Testis (tissue), 3 donors: ENCODE measurements around the gene SMIM24. TPM values are rescaled to one million over a fixed set of nuclear protein-coding genes. Genes with fewer than 3 reads are reported as not detected.

ENCODE experiments used
- DNase-seq: peaks from one replicate; pipeline ENCODE4 v3.0.0-alpha.2; 2019
- H3K27ac ChIP-seq, 2 donors: fragments of 200-600 bp; sonication (generic); one replicate each; pipeline ENCODE4 v1.5.1; 2019
- H3K27me3 ChIP-seq: fragments of 200-600 bp; sonication (generic); one replicate; pipeline ENCODE4 v1.5.1; 2019
- H3K36me3 ChIP-seq: fragments of 200-600 bp; sonication (generic); one replicate; pipeline ENCODE4 v1.5.1; 2017; ENCODE audit warnings: low read depth; ENCODE audit errors: missing control alignments
- H3K4me1 ChIP-seq: fragments of 200-600 bp; sonication (generic); one replicate; pipeline ENCODE4 v1.5.1; 2019
- H3K4me3 ChIP-seq, 2 donors: fragments of 200-600 bp; sonication (generic); one replicate each; pipeline ENCODE4 v1.5.1; 2017 to 2019
- H3K9me3 ChIP-seq: fragments of 200-600 bp; sonication (generic); one replicate; pipeline ENCODE4 v1.5.1; 2017
- POLR2A ChIP-seq: fragments of 450-650 bp; IDR thresholded peaks from one replicate; pipeline ENCODE4 v1.6.1; 2017; ENCODE audit warnings: antibody characterized with exemption, mild to moderate bottlenecking, moderate library complexity
- WGBS, 2 donors: methylation state at CpG; one replicate each; pipeline ENCODE4 v1.1.5; 2018; 5-methylcytosine and 5-hydroxymethylcytosine counted together
- intact Hi-C: fragments of 100-400 bp; cut with DNase I; formaldehyde crosslinking; loops from one replicate; pipeline ENCODE4 v1.15.1; 2023; ENCODE audit warnings: low total_unique reads
- polyA plus RNA-seq: library from polyadenylated mRNA; stranded (reverse); fragments of 350-450 nt; fragmentation: Illumina TruSeq; extraction: RNeasy Lipid Tissue Mini Kit (QIAGEN cat#74804); gene quantifications from one replicate; pipeline ENCODE4 v1.2.3, GENCODE V29; 2014; ENCODE audit warnings: low read depth, low replicate concordance; ENCODE audit not compliant: insufficient read depth
- total RNA-seq, 2 donors: library from RNA; depleted of rRNA; stranded (reverse); fragments of >200 nt; gene quantifications; one replicate each; pipeline ENCODE4 v1.2.3, GENCODE V29; 2016
- TF ChIP-seq, protein P1 (sequence below), 3 experiments: fragments of 450-650 bp in 2 of 3; fragments of 200-600 bp in 1 of 3; sonication (generic) in 1 of 3; IDR thresholded peaks; one replicate each; pipeline ENCODE4 v1.5.1; 2016 to 2019; ENCODE audit warnings: antibody characterized with exemption in 3 of 3, mild to moderate bottlenecking in 2 of 3, moderate library complexity in 1 of 3

The SMIM24 gene
- total and polyA plus RNA-seq, 3 donors from 2014 or later = 1.3 to 10.1 (median 3.1) TPM

DNA sequence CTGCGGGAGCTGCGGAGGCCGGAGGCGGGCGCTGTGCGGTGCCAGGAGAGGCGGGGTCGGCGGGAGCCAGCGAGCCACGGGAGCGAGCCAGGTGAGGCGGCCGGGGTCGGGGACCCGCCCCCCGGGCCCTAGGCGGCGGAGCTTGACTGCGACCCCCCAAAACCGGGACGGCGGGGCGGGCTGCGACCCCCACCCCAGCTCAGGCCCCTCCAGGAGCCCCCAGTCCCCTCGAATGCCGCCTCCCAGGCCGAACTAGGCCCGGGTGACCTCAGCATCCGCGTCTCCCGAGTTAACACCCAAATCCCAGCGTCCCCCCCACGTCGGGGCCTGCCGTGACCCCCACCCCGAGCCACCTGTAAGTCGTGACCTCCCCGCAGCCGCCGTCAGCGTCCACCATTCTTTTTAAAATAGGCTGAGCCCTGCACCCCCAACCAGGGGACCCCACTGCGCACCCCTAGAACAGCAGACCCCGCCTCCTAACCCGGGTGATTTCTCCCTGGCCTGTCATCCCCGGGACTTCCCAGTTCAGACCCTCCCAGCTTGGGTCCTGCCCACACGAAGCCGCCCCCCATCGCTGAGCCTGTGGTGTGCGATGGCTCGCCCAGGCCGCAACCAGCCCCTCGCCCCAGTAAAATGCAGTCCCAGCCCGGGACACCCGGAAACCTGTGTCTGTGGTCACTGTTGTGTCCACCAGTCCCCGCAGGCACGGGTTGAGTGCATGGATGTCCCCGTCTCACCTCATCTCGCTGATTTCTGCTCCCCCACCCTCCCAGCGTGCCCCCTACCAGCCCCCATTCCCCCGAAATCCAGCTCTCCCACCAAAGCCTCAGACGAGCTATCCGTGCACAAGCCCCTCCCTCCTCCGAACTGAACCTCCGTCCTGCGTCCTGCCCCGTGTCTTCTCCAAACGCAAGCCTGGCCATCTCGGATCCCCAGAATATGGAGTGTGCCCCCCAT, 26.3 kb upstream of the SMIM24 start:
- Histone ChIP-seq H3K4me1 (peaks cover 17% of the 10 kb centered on the region), H3K27me3 (no peaks in the 10 kb centered on the region), H3K36me3 (no peaks in the 10 kb centered on the region), H3K9me3 (no peaks in the 10 kb centered on the region), H3K4me3 (peak overlapping the region; percentile 70 to 93), H3K27ac (peak overlapping the region; percentile 79 to 90)
- DNase-seq = peak; percentile 39
- intact Hi-C loops = no loop called here
- TF ChIP-seq POLR2A = no peak
- TF ChIP-seq, protein P1, sequence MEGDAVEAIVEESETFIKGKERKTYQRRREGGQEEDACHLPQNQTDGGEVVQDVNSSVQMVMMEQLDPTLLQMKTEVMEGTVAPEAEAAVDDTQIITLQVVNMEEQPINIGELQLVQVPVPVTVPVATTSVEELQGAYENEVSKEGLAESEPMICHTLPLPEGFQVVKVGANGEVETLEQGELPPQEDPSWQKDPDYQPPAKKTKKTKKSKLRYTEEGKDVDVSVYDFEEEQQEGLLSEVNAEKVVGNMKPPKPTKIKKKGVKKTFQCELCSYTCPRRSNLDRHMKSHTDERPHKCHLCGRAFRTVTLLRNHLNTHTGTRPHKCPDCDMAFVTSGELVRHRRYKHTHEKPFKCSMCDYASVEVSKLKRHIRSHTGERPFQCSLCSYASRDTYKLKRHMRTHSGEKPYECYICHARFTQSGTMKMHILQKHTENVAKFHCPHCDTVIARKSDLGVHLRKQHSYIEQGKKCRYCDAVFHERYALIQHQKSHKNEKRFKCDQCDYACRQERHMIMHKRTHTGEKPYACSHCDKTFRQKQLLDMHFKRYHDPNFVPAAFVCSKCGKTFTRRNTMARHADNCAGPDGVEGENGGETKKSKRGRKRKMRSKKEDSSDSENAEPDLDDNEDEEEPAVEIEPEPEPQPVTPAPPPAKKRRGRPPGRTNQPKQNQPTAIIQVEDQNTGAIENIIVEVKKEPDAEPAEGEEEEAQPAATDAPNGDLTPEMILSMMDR (IDR thresholded peaks at IDR 0.05) = no peak
- 0 to 1% methylated on average over 27 to 46 of the region's 69 CpGs for WGBS, 2 donors

DNA sequence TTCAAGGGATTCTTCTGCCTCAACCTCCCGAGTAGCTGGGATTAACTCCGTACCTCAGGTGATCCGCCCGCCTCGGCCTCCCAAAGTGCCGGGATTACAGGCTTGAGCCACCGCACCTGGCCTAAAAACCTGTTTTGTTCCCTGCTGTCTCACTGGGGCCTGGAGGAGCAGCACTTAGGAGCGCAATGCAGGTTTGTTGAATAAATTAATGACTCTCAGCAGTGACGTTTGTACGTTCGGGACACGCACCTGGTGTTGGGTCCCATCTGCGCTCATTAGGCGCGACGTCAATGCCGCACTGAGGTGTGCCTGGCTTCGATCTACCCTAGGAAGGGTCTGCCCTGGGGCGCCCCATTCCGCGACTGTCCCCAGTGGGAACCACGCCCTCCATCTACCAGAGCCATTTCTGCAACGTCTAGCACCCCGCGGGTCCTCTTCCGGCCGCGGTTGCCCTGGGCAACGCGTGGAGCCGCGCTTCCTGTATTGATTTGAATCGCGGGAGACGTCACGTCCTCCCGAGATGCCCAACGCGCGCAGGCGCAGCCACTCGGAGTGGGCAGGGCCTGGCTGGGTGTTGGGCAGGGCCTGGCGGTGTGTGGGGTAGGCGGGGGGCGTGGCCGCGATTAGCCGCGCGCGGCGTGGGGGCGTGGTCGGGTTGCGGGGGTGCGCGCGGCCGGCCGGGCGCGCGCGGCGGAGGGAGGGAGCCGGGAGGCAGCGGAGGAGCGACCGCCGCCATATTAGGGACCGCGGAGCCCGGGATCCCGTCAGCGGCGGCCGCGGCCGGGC, 25.5 kb upstream of the SMIM24 start, which contains the start of gene FZR1:
Gene FZR1, plus strand, starts transcription at position 714 of the 786 bp plus-strand sequence. CDS start 16,679 bp downstream, outside the sequence.
- 1 to 3% methylated on average over 21 to 50 of the region's 79 CpGs for WGBS, 2 donors
- no peaks in the 10 kb centered on the region for H3K9me3 ChIP-seq
- TF ChIP-seq, protein P1 (IDR thresholded peaks at IDR 0.05) = no peak
- peak; percentile 31 for TF ChIP-seq POLR2A
- no peaks in the 10 kb centered on the region for H3K27me3 ChIP-seq
- intact Hi-C loops = no loop called here
- peak within 1 kb of the TSS; percentile 79 to 90 for H3K27ac ChIP-seq
- peak; percentile 99 for DNase-seq
- H3K4me3 ChIP-seq = peak within 1 kb of the TSS; percentile 70 to 93
- peaks cover 14% of the 10 kb centered on the region for H3K4me1 ChIP-seq
- H3K36me3 ChIP-seq = no peaks in the 10 kb centered on the region

DNA sequence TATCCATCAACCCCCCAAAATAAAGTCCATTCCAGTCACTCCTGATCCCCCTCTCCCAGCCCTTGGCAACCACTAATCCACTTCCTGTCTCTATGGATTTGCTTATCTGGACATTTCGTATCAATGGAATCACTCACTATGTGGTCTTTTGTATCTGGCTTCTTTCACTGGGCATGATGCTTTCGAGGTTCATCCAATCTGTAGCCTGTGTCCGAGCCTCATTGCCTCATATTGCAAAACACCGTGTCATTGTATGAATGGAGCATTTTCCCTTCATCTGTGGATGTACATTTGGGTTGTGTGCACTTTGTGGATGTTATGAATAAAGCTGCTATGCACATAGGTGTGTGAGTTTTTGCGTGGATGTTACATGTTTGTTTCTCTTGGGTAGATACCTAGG, 24.4 kb upstream of the SMIM24 start:
- Histone ChIP-seq H3K27ac (no peak overlapping the region), H3K27me3 (no peaks in the 10 kb centered on the region), H3K9me3 (no peaks in the 10 kb centered on the region), H3K4me3 (no peak overlapping the region), H3K4me1 (peaks cover 17% of the 10 kb centered on the region), H3K36me3 (no peaks in the 10 kb centered on the region)
- no peak for DNase-seq
- intact Hi-C loops = no loop called here
- WGBS, 2 donors = 63 to 82% methylated on average over 5 of the region's 5 CpGs
- TF ChIP-seq, protein P1 (IDR thresholded peaks at IDR 0.05) = no peak
- TF ChIP-seq POLR2A = no peak

DNA sequence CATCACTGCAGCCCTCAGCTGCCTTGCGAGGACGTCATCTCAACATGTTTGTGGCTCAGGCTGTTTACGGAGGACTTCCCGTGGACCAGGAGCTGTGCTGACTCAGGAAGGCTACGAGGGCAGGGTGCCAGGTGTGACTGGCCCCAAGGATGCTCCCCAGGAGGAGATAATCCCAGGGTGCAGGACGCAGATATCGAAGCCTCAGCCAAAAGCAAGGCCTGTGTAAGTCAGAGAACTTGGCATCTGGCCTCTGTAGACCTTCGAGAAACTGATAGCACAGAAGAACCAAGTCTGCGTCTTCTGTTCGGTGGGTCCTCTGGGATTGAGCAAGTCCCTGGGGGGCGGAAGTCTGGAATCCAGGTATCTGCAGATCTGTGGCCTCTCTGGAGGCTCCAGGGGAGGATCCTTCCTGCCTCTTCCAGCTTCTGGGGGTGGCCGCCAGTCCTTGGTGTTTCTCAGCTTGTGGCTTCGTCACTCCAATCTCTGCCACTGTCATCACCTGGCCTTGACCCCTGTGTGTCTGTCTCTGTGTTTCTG, 22.8 kb upstream of the SMIM24 start:
- no peak overlapping the region for H3K4me3 ChIP-seq
- 58 to 59% methylated on average over 11 to 13 of the region's 13 CpGs for WGBS, 2 donors
- DNase-seq = peak; percentile 56
- no peaks in the 10 kb centered on the region for H3K9me3 ChIP-seq
- H3K27ac ChIP-seq = peak overlapping the region in 1 of 2 donors; percentile 19
- no peaks in the 10 kb centered on the region for H3K27me3 ChIP-seq
- TF ChIP-seq, protein P1 (IDR thresholded peaks at IDR 0.05) = no peak
- no peak for TF ChIP-seq POLR2A
- no peaks in the 10 kb centered on the region for H3K36me3 ChIP-seq
- H3K4me1 ChIP-seq = peaks cover 21% of the 10 kb centered on the region
- intact Hi-C loops = no loop called here
